Measurements from ENCODE around the gene SNRNP27.

GRCh38 chr2:69935011-69935410 is 41.3 kb downstream of the SNRNP27 start:
- TF ChIP-seq CTCF (IDR thresholded peaks at IDR 0.05) (no peak), POLR2AphosphoS5 (IDR thresholded peaks at IDR 0.05) (no peak)

Data from stomach (tissue), 4 donors.